ENCODE results near the gene GALK1. TPM values are rescaled to one million over a fixed set of nuclear protein-coding genes. Genes with fewer than 3 reads are reported as not detected.

GALK1 gene
- total RNA-seq, 1 donor from 2014 or later: 13.4 TPM

DNA sequence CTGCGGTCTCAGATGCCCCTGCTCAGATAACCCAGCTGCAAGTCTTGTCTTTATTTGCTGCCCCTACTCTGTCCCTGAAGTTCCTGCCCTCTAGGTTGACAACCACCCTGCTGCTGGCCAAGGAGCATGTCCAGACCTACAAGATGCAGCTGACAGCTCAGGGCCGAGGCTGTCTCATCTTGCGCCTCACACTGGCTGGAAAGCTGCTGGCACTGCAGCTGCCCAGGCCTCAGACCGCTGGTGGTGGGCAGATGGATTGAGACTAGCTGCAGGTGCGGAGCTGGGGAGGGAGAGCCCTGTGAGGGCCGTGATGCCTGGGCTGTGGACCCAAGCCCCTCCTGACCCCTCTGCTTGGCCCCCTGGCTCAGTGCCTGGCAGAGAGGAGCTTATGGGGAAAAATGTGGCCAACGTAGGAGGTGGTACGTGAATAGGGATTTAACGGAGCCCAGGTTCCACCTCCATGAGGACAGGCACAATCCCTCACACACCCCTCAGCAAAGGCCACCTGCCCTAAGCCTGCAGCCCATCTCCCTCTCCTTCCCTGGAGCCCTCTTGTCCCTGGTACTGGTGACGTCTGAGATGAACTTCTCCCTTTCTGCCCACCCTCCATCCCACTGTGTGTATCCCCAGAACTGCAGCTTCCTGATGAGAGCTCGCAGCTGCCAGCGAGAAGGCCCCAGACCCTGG is 8.3 kb upstream of the GALK1 start:
- Histone ChIP-seq H3K36me3 (ENCODE audit: control insufficient read depth, insufficient read depth, low read length) (no peaks in the 10 kb centered on the region), H3K4me3 (ENCODE audit: low read depth, low read length) (no peak overlapping the region), H3K27me3 (ENCODE audit: control insufficient read depth, insufficient read depth, low read length) (no peaks in the 10 kb centered on the region)
- no peak for DNase-seq (ENCODE audit: low read depth)
- FAIRE-seq: no peak
- TF ChIP-seq, protein P1, sequence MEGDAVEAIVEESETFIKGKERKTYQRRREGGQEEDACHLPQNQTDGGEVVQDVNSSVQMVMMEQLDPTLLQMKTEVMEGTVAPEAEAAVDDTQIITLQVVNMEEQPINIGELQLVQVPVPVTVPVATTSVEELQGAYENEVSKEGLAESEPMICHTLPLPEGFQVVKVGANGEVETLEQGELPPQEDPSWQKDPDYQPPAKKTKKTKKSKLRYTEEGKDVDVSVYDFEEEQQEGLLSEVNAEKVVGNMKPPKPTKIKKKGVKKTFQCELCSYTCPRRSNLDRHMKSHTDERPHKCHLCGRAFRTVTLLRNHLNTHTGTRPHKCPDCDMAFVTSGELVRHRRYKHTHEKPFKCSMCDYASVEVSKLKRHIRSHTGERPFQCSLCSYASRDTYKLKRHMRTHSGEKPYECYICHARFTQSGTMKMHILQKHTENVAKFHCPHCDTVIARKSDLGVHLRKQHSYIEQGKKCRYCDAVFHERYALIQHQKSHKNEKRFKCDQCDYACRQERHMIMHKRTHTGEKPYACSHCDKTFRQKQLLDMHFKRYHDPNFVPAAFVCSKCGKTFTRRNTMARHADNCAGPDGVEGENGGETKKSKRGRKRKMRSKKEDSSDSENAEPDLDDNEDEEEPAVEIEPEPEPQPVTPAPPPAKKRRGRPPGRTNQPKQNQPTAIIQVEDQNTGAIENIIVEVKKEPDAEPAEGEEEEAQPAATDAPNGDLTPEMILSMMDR (IDR thresholded peaks at IDR 0.05; ENCODE audit: insufficient read depth, low read length, severe bottlenecking): no peak

DNA sequence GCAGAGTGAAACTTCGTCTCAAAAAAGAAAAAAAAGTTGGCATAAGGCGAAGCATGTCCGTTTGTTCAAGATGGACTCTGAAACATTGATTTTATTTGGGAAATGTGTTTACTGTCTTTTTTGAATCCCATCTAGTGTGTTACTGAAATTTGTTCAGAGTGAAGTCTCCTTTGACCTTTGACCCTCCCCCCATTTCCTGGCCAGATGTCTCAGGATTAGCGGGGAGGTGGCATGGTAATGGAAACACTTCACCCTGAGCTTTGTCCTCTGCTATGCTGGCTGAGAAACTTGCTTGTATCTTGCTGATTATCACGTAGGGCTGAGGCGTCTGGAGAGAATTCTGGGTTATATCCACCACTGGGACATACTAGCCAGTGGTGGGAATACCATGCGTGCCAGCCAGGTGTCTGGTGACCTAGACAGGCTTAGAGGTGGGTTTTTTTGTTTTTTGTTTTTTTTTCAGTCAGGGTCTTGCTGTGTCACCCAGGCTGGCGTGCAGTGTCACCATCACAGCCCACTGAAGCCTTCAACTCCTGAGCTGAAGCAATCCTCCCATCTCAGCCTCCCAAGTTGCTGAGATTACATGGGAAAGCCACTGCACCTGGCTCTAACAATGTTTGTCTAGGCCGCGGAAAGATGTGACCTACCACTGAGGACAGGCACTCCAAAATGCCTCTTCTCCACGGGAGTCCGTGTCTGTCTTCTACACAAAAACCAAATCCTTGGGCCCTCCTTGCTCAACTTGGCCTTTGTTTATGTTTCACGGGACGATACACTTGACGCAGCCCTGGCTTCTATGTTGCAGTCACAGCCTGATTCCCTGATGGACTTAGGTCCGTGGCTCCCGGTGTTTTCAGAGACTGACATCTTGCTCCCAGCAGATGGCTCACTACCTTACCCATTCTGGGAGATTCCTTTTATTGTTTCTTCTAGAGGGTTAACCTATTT is 6.6 kb upstream of the GALK1 start:
- Histone ChIP-seq H3K27me3 (ENCODE audit: control insufficient read depth, insufficient read depth, low read length) (no peaks in the 10 kb centered on the region), H3K4me3 (ENCODE audit: low read depth, low read length) (no peak overlapping the region), H3K36me3 (ENCODE audit: control insufficient read depth, insufficient read depth, low read length) (no peaks in the 10 kb centered on the region)
- DNase-seq (ENCODE audit: low read depth) (peak; percentile 42), FAIRE-seq (no peak)
- TF ChIP-seq, protein P1 (IDR thresholded peaks at IDR 0.05; ENCODE audit: insufficient read depth, low read length, severe bottlenecking): peak; percentile 37

DNA sequence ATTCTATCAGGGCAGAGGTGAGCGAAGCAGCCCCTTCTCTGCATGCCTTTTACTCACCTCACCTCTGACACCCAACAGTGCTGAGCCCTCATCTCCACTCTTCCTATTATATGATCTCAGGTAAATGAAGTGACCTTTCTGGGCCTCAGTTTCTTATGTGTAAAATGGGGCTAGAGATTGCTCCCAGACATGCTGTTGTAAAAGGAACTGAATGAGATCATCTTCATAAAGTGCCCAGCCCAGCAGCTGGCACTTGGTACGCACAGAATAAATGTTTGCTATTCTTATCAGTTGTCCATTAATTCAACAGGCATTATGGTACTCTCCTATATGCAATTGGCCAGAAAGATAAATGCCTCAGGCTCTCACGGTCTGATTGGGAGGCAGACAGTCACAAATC is 4.5 kb upstream of the GALK1 start:
- TF ChIP-seq, protein P1 (IDR thresholded peaks at IDR 0.05; ENCODE audit: insufficient read depth, low read length, severe bottlenecking): no peak
- Histone ChIP-seq H3K4me3 (ENCODE audit: low read depth, low read length) (no peak overlapping the region), H3K36me3 (ENCODE audit: control insufficient read depth, insufficient read depth, low read length) (no peaks in the 10 kb centered on the region), H3K27me3 (ENCODE audit: control insufficient read depth, insufficient read depth, low read length) (no peaks in the 10 kb centered on the region)
- FAIRE-seq (no peak), DNase-seq (ENCODE audit: low read depth) (no peak)

DNA sequence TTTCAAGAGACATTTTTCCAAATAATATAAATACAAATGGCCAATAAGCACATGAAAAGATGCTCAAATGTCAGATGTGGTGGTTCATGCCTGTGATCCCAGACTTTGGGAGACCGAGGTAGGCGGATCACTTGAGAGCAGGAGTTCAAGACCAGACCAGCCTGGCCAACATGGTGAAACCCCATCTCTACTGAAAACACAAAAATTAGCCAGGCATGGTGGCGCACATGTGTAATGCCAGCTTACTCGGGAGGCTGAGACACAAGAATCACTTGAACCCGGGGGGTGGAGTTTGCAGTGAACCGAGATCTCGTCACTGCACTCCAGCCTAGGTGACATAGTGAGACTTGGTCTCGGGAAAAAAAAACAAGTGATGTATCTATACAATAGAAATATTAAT is 2.9 kb upstream of the GALK1 start:
- Histone ChIP-seq H3K27me3 (ENCODE audit: control insufficient read depth, insufficient read depth, low read length) (no peaks in the 10 kb centered on the region), H3K4me3 (ENCODE audit: low read depth, low read length) (no peak overlapping the region), H3K36me3 (ENCODE audit: control insufficient read depth, insufficient read depth, low read length) (no peaks in the 10 kb centered on the region)
- FAIRE-seq: no peak
- DNase-seq (ENCODE audit: low read depth): no peak
- TF ChIP-seq, protein P1 (IDR thresholded peaks at IDR 0.05; ENCODE audit: insufficient read depth, low read length, severe bottlenecking): no peak

DNA sequence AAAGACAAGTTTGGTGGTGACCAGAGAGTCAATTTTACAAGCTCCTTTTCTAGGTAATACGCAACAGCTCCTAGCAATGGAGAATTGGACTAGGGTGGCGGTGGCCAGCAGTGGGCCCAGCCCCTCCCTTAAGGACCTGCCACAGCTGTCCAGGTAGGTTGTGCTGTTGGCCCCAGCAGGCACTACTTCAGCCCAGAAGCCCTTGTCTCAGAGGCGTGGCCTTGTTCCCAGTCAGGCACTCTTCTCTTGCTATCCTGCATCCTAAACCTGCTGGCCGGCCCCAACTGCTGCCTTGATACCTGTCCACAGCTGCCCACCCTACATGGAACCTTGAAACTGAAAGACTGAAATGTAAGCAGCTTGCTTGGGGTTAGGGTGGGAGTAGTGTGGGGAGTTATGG is 989 bp upstream of the GALK1 start:
- no peak for DNase-seq (ENCODE audit: low read depth)
- no peak for FAIRE-seq
- Histone ChIP-seq H3K36me3 (ENCODE audit: control insufficient read depth, insufficient read depth, low read length) (no peaks in the 10 kb centered on the region), H3K4me3 (ENCODE audit: low read depth, low read length) (no peak overlapping the region), H3K27me3 (ENCODE audit: control insufficient read depth, insufficient read depth, low read length) (no peaks in the 10 kb centered on the region)
- TF ChIP-seq, protein P1 (IDR thresholded peaks at IDR 0.05; ENCODE audit: insufficient read depth, low read length, severe bottlenecking): no peak
